Non-pigmented ciliary epithelial cell (primary cell): Measurements from ENCODE around the gene CFAP70.
"Not testable (repeated sequence)": the region's sequence is repeated elsewhere in the genome, so short reads cannot be mapped to it uniquely, and the experiment has no call there.

Source experiments
- DNase-seq: peaks from one replicate; pipeline ENCODE4 v3.0.0-alpha.2; 2010; ENCODE audit warnings: low read depth

CFAP70 gene

GRCh38 chr10:73358331-73359279 is at the start of gene CFAP70:
CFAP70 (minus strand) TSS chr10:73358864; CDS start chr10:73354796, 4,068 bp downstream.
- DNase-seq, result peak; percentile 79

- DNase-seq, result no peak
Measured at GRCh38 chr10:73408061-73408460, 49.4 kb upstream of the CFAP70 start.

DNA sequence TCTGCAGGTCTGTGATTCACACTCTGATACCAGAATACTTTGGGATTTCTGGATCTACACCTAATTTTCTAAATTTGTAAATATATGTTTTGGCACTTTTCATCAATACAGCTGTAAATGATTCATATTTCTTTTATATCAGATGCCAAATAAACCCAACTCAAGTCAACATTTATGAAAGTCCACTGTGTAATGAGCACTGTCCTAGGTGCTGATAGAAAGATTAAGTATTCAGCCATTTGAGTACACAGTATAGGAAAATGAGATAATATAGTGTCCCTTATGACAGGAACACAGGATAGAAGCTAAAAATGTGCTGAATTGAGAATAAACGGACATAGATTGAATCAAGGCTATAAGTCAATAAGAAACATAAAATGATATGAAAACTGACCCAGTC is 48.8 kb upstream of the CFAP70 start:
- DNase-seq, result no peak

DNA sequence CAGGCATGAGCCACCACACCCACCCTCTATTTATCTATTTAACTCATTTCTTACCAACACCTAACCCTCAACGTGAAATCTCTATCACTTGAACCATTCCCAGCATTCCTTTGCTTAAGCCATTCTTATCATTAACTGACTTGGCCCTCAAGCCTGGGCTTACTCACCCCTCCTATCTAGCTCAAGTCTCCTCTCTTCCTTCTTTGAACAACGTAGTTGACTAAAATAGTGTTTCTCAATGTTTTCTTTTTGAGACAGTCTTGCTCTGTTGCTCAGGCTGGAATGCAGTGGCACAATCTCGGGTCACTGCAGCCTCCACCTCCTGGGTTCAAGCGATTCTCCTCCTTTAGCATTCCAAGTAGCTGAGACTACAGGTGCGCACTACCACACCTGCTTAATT is 48.2 kb upstream of the CFAP70 start:
- DNase-seq, result no peak

DNA sequence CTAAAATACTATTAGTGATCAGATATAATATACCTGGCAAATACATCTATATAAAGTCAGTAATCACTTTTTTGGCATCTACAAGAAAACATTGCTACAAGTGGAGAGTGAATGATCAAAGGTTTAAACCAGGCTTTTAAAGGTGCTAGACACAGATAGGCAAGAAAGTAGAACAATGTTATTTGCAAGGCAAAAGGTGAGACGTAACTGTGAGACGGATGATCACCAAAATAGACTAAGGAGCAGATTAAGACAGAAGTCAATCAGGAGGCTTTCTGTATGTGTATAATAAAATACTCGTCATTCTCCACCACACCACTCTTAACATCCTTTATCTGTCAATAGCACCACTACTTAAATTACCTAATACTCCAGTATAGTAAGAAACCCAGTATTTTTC is 46.9 kb upstream of the CFAP70 start:
- no peak for DNase-seq

- DNase-seq, result no peak
Measured at GRCh38 chr10:73404690-73405089, 46.0 kb upstream of the CFAP70 start.

DNA sequence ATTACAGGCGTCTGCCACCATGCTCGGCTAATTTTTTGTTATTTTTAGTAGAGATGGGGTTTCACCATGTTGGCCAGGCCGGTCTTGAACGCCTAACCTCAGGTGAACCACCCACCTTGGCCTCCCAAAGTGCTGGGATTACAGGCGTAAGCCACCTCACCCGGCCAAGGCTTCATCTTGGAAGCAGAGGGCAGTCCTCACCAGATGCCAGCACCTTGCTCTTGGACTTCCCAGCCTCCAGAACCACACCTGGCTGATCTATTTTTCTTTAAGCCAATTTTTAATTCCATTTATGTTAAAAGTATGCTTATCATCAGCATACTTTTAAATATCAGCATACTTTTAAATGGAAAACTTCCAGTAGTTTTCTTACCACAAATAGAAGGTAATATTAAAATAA is 43.0 kb upstream of the CFAP70 start:
- no peak for DNase-seq

GRCh38 chr10:73399063-73399462 is 40.4 kb upstream of the CFAP70 start:
- no peak for DNase-seq

DNA sequence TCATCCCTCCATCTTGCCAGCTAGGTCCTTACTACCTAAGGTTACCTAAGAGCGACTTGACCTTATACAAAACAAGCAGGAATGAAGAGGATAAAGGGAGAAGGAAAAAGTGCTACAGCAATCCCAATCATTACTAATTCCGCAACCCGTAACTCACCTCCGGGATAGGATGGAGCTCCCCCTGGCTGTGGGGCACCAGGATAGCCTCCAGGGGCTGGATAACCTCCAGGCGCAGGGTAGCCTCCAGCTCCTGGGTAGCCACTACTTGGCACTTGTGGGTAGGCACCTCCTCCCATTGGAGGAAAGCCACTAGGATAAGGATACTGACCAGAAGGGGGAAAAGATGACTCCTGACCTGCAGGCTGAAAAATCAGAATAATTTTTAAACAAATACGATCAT is 39.4 kb upstream of the CFAP70 start:
- no peak for DNase-seq

DNA sequence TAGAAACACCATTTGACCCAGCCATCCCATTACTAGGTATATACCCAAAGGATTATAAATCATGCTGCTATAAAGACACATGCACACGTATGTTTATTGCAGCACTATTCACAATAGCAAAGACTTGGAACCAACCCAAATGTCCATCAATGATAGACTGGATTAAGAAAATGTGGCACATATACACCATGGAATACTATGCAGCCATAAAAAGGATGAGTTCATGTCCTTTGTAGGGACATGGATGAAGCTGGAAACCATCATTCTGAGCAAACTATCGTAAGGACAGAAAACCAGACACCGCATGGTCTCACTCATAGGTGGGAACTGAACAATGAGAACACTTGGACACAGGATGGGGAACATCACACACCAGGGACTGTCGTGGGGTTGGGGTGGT is 35.7 kb upstream of the CFAP70 start:
- not testable (repeated sequence) for DNase-seq

DNA sequence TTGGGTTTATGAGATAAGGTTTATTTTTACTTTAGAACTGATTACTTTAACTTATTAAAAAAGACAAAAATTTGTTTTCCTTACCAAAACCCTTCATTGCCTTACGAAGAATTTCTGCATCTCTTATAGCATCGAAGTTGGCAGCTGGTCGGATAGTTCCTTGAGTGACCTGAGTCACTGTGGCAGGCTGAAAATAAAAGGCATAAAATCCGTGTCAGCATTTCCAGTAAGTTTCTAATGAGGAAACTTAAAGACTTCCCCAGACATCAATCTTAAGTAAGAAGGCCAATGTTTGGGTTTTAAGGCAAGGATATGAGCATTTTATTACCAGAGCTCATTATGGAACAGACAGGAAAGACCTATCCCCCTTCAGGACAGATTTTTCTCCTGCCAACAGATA is 29.6 kb upstream of the CFAP70 start:
- no peak for DNase-seq

DNA sequence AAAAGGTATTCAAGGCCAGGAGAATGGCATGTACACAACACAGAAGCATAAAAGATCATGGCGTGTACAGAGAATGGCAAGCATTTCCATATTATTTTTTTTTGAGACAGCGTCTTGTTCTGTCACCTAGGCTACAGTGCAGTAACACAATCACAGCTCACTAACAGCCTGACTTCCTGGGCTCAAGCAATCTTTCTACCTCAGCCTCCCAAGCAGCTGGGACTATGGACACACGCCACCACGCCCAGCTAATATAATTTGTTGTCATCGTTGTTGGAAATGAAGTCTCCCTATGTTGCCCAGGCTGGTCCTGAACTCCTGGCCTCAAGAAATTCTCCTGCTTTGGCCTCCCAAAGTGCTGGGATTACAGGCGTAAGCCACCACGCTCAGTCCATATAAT is 27.9 kb upstream of the CFAP70 start:
- DNase-seq, result no peak

GRCh38 chr10:73379064-73379748 is 20.5 kb upstream of the CFAP70 start:
- no peak for DNase-seq

DNA sequence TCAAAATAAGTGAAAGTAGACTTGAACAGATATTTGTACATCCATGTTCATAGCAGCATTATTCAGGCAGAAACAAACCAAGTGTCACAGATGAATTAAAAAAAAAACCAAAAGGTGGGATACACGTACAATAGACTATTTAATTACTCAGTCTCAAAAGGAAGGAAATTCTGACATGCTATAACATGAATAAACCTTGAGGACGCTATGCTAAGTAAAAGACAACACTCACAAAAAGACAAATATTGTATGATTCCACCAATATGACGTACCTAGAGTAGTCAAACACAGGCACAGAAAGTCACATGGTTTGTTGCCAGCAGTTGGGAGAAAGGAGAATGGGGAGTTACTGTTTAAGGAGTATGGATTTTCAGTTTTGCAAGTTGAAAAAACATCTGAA is 18.0 kb upstream of the CFAP70 start:
- DNase-seq, result no peak

DNA sequence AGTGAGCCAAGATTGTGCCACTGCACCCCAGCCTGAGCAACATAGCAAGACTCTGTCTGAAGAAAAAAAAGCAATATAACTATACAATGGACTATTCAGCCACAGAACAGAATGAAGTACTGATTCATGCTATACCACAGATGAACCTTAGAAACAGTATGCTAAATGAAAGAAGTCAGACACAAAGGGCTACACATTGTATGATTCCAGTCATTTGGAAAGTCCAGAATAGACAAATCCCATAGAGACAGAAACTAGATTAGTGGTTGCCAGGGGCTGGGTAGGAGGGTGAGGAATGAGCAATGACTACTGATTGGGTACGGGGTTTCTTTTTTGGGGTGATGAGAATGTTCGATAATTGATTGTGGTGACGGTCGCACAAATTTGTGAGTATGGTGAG is 9.6 kb upstream of the CFAP70 start:
- no peak for DNase-seq

DNA sequence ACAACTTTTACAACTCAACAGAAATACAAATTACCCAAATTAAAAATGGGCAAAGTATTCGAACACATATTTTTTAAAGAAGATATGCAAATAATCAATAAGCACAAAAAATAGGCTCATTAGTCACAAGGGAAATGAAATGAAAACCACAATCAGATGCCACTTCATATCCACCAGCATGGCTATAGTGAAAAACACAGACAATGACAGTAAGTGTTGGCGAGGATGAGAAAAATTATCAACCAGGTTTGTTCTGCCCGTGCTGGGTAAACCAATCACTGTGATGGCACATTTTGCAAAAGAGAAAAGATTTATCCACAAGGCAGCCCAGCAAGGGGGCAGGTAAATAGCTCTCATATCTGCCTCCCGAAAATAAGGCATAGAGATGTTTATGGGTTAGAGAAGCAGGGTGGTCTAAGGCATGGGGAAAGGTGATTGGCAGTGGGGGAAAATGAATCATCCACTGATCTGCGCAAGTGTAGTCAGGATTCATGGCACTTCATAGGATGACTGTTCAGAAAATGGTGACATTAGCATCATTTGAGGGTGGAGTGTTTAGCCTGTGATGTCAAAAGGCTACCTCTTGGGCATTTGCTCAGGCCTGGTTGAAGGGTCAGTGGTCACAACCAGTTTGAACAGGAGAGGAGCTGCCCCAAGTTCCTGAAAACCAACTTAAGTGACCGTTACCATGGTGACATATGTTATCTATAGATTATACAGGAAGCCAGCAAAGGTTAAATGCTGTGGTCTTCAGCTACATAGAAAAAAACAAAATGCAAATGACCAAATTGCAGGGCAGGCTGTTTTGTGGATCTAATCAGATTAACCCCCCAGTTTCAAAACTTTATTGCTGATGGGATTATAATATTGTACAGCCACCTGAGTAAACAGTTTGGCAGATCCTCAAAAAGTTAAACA is 8.0 kb upstream of the CFAP70 start:
- no peak for DNase-seq

- DNase-seq, result no peak
Measured at GRCh38 chr10:73364964-73365363, 6.3 kb upstream of the CFAP70 start.

DNA sequence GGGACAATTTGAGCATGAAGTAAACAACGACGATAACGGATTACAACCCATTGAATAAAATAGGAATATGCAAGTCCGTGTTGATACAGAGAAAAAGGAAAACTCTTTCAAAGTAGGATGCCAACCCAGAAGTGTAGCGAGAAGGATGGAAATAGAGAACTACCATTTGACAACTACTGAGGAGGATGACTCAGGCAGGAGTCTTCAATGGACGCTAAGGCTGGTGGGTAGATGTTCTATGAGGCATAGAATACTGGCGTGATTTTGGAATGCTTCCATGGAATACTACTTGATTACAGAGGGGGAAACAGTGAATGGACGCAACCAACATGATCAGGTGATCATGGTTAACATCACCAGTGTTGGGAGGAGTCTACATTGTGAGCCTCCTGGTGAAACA is 828 bp upstream of the CFAP70 start:
- DNase-seq, result no peak

- DNase-seq, result no peak
Measured at GRCh38 chr10:73357821-73358220, 843 bp downstream of the CFAP70 start.

DNA sequence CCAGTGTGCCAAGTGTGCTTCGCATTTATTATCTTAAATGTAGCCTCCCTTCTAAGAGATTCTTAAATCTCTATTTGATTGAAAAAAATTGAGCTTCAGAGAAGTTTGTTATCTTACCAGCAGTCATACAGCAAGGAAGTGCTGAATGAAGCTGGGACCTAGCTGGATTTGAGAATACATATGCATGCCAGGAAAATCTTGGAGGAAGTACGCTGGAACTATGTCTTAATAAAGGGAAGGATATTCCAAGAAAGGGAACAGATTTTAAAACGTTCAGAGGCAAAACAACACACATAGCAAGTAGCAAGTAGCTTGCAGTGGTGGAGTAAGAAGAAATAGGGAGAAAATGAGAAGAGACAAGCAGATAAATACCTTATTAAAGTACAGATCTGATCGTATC is 1.5 kb downstream of the CFAP70 start:
- DNase-seq, result no peak

- DNase-seq, result no peak
Measured at GRCh38 chr10:73344269-73344668, 14.4 kb downstream of the CFAP70 start.

DNA sequence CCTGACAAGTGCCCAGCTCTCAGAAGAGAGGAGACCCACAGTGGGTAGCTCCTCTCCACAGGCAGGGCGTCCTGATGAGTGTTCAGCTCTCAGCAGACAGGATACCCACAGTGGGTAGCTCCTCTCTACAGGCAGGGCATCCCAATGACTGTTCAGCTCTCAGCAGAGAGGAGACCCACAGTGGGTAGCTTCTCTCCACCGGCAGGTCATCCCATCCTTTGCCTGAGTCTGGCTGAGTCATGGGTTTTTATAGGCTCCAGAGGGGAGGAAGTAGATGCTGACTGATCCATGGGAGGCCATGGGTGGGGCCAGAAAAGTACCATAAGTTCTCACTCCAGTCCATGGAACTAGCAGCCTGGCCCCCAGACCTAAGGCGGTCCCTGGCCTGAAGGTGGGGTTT is 18.5 kb downstream of the CFAP70 start:
- no peak for DNase-seq
